GM12864 (cell line): ENCODE data around the gene TSPAN3.

Experiments used
- DNase-seq: peaks from one replicate; pipeline ENCODE4 v3.0.0-alpha.2; 2011; ENCODE audit warnings: low read depth
- H3K4me3 ChIP-seq: 2 replicates; pipeline ENCODE4 v1.5.1; 2011; ENCODE audit warnings: mild to moderate bottlenecking, low read depth, low read length, control low read depth
- CTCF ChIP-seq: IDR thresholded peaks from 2 replicates; pipeline ENCODE4 v1.5.1; 2011; ENCODE audit warnings: low read depth, mild to moderate bottlenecking, moderate library complexity, low read length, control low read depth, inconsistent platforms; ENCODE audit errors: missing control alignments

TSPAN3 gene

GRCh38 chr15:77039848-77040247 is 31.1 kb downstream of the TSPAN3 start:
- no peak for TF ChIP-seq CTCF

GRCh38 chr15:77039217-77039533 is 31.7 kb downstream of the TSPAN3 start:
- no peak overlapping the region for H3K4me3 ChIP-seq
- TF ChIP-seq CTCF: no peak
- no peak for DNase-seq

More at GRCh38 chr15:77039848-77040247, 31.1 kb downstream of the TSPAN3 start:
- DNase-seq: no peak
- no peak overlapping the region for H3K4me3 ChIP-seq

- no peak for TF ChIP-seq CTCF
- no peak for DNase-seq
- no peak overlapping the region for H3K4me3 ChIP-seq
Observed at GRCh38 chr15:77038312-77039216, 32.3 kb downstream of the TSPAN3 start.

GRCh38 chr15:77037388-77038209 is 33.3 kb downstream of the TSPAN3 start:
- no peak for DNase-seq
- no peak overlapping the region for H3K4me3 ChIP-seq
- TF ChIP-seq CTCF: no peak

- no peak overlapping the region for H3K4me3 ChIP-seq
- no peak for DNase-seq
- no peak for TF ChIP-seq CTCF
Observed at GRCh38 chr15:77036537-77037387, 34.1 kb downstream of the TSPAN3 start.

- no peak overlapping the region for H3K4me3 ChIP-seq
- DNase-seq: no peak
- TF ChIP-seq CTCF: no peak
Observed at GRCh38 chr15:77035999-77036471, 34.9 kb downstream of the TSPAN3 start.
